Kidney (tissue), 14 donors: ENCODE measurements around the gene BMP3. TPM values are rescaled to one million over a fixed set of nuclear protein-coding genes. Genes with fewer than 3 reads are reported as not detected.

Experiments
- DNase-seq, 5 donors: peaks; one replicate each; pipeline ENCODE4 v3.0.0-alpha.2; 2013 to 2020
- FAIRE-seq: peaks from 2 replicates; lab custom pipeline; 2012; peaks lifted over from hg19 to GRCh38; lab: Jason Lieb, UNC
- H3K27ac ChIP-seq, 2 donors: one replicate each; pipeline ENCODE4 v1.7.0; 2013; ENCODE audit warnings: low read depth in 2 of 2, low read length in 2 of 2, inconsistent platforms in 1 of 2
- H3K27me3 ChIP-seq: one replicate; pipeline ENCODE4 v1.7.1; 2013; ENCODE audit warnings: low read length, inconsistent platforms; ENCODE audit not compliant: control insufficient read depth, insufficient read depth
- H3K36me3 ChIP-seq, 3 donors: one replicate each; pipeline versions ENCODE4 v1.7.0 to v1.7.1; 2013; ENCODE audit warnings: low read length in 3 of 3, control low read depth in 1 of 3, inconsistent platforms in 1 of 3; ENCODE audit not compliant: insufficient read depth in 3 of 3, control insufficient read depth in 2 of 3
- H3K4me1 ChIP-seq, 3 donors: one replicate each; pipeline versions ENCODE4 v1.7.0 to v1.7.1; 2013; ENCODE audit warnings: low read length in 3 of 3, inconsistent platforms in 1 of 3, low read depth in 1 of 3; ENCODE audit not compliant: control insufficient read depth in 2 of 3, insufficient read depth in 2 of 3
- H3K4me3 ChIP-seq, 3 donors: one replicate each; pipeline versions ENCODE4 v1.7.0 to v1.8.1; 2013; ENCODE audit warnings: low read length in 3 of 3, control low read depth in 1 of 3, inconsistent platforms in 1 of 3
- H3K9ac ChIP-seq, 3 donors: one replicate each; pipeline versions ENCODE4 v1.7.0 to v1.7.1; 2013; ENCODE audit warnings: low read length in 3 of 3, control low read depth in 1 of 3, inconsistent platforms in 1 of 3
- H3K9me3 ChIP-seq, 3 donors: one replicate each; pipeline versions ENCODE4 v1.7.0 to v1.7.1; 2013; ENCODE audit warnings: low read length in 3 of 3, control low read depth in 1 of 3, inconsistent platforms in 1 of 3; ENCODE audit not compliant: control insufficient read depth in 2 of 3, insufficient read depth in 1 of 3
- CTCF ChIP-seq: IDR thresholded peaks from 3 replicates; pipeline ENCODE4 v1.5.1; 2012; ENCODE audit warnings: mild to moderate bottlenecking, moderate library complexity, borderline replicate concordance; ENCODE audit not compliant: insufficient read depth; ENCODE audit errors: extremely low read depth
- intact Hi-C: fragments of 100-400 bp; cut with DNase I; formaldehyde crosslinking; loops from one replicate; pipeline ENCODE4 v1.11.1; 2022
- polyA plus RNA-seq: library from polyadenylated mRNA; stranded (reverse); fragments of 350-450 nt; fragmentation: Illumina TruSeq; extraction: RNeasy Lipid Tissue Mini Kit (QIAGEN cat#74804); gene quantifications from one replicate; pipeline ENCODE4 v1.2.3, GENCODE V29; 2014; ENCODE audit warnings: low read depth, low replicate concordance; ENCODE audit not compliant: insufficient read depth
- total RNA-seq: library from RNA; stranded (reverse); fragmentation: NEBNext Ultra II Directional; extraction: Animal tissue kit (Norgen Biotek cat#: 25700); gene quantifications from one replicate; pipeline ENCODE4 v1.2.1, GENCODE V29; 2021
- donor health status: control.
- donor health status: control.
- donor health status: control.
- donor health status: control.
- donor health status: control.
- donor health status: DM: yes; HTN: yes; CAD: no.
- donor health status: Normal renal cell carcinoma (clear cell type).

Gene BMP3
- total and polyA plus RNA-seq, 2 donors from 2014 or later: 0.28 TPM; not detected in 1

GRCh38 chr4:81021142-81021944 lies 9.2 kb upstream of the BMP3 start:
- no peak for TF ChIP-seq CTCF
- no peaks in the 10 kb centered on the region for H3K9me3 ChIP-seq
- no peaks in the 10 kb centered on the region for H3K27me3 ChIP-seq
- no peak overlapping the region for H3K27ac ChIP-seq
- H3K9ac ChIP-seq: no peak overlapping the region
- no peaks in the 10 kb centered on the region for H3K4me1 ChIP-seq
- peak in 1 of 5 donors; percentile 18 for DNase-seq
- FAIRE-seq: no peak
- intact Hi-C loops: no loop called here
- no peaks in the 10 kb centered on the region for H3K36me3 ChIP-seq
- no peak overlapping the region for H3K4me3 ChIP-seq

- DNase-seq: no peak
- Histone ChIP-seq H3K4me1 (no peaks in the 10 kb centered on the region), H3K27ac (no peak overlapping the region), H3K36me3 (no peaks in the 10 kb centered on the region), H3K9me3 (no peaks in the 10 kb centered on the region), H3K4me3 (no peak overlapping the region), H3K9ac (no peak overlapping the region), H3K27me3 (no peaks in the 10 kb centered on the region)
- intact Hi-C loops: no loop called here
- TF ChIP-seq CTCF: no peak
- FAIRE-seq: no peak
Observed at GRCh38 chr4:81021981-81022380, 8.5 kb upstream of the BMP3 start.

- FAIRE-seq (no peak), DNase-seq (no peak)
- Histone ChIP-seq H3K9me3 (no peaks in the 10 kb centered on the region), H3K36me3 (no peaks in the 10 kb centered on the region), H3K27me3 (no peaks in the 10 kb centered on the region), H3K27ac (no peak overlapping the region), H3K4me1 (no peaks in the 10 kb centered on the region), H3K4me3 (no peak overlapping the region), H3K9ac (no peak overlapping the region)
- intact Hi-C loops: no loop called here
- TF ChIP-seq CTCF: no peak
Observed at GRCh38 chr4:81023484-81023883, 7.0 kb upstream of the BMP3 start.
